HEK293 (cell line): ENCODE data around the gene RNF182.
A peak's percentile ranks its signal among the peaks of the same experiment; 100 is the strongest.

ENCODE experiments used
- CTCF ChIA-PET: fragments of 350-600 bp; formaldehyde crosslinking; extraction: SDS; loops from one replicate; lab custom pipeline; 2021; ENCODE audit warnings: antibody characterized with exemption; lab: Yijun Ruan, JAX
- POLR2A ChIA-PET: fragments of 300-600 bp; formaldehyde crosslinking; extraction: SDS; loops from one replicate; lab custom pipeline; 2020; ENCODE audit warnings: antibody characterized with exemption, inconsistent platforms; lab: Yijun Ruan, JAX
- H3K27ac ChIP-seq: fragments of 200-500 bp; sonication (Bioruptor generic); 2 replicates; pipeline ENCODE4 v1.5.1; 2014; ENCODE audit warnings: low read depth, low read length, control low read depth, inconsistent platforms; ENCODE audit errors: extremely low read depth
- H3K36me3 ChIP-seq, 2 experiments: fragments of 200-500 bp in 1 of 2; sonication (Bioruptor generic) in 1 of 2; 1 replicate in 1 of 2; 2 replicates in 1 of 2; pipeline ENCODE4 v1.5.1; 2014 to 2017; ENCODE audit warnings: inconsistent platforms in 2 of 2, low read length in 2 of 2; ENCODE audit not compliant: control insufficient read depth in 2 of 2, insufficient read depth in 1 of 2
- H3K4me1 ChIP-seq: fragments of 200-500 bp; sonication (Bioruptor generic); 2 replicates; pipeline ENCODE4 v1.5.1; 2014; ENCODE audit warnings: mild to moderate bottlenecking, low read length, inconsistent platforms; ENCODE audit not compliant: control insufficient read depth, insufficient read depth
- H3K4me3 ChIP-seq: 2 replicates; pipeline ENCODE4 v1.5.1; 2011; ENCODE audit warnings: low read depth, mild to moderate bottlenecking, control low read depth, low read length, moderate library complexity
- H3K9me3 ChIP-seq: fragments of 200-500 bp; sonication (Bioruptor generic); 2 replicates; pipeline ENCODE4 v1.5.1; 2014; ENCODE audit warnings: low read depth, low read length, inconsistent platforms; ENCODE audit not compliant: control insufficient read depth, insufficient read depth
- ELK4 ChIP-seq: IDR thresholded peaks from 2 replicates; pipeline ENCODE4 v1.6.1; 2011; ENCODE audit warnings: mild to moderate bottlenecking, low read depth, low read length, borderline replicate concordance
- GFI1B ChIP-seq: fragments of 450-650 bp; formaldehyde crosslinking; IDR thresholded peaks from 2 replicates; pipeline ENCODE4 v1.5.1; 2016; ENCODE audit warnings: missing biosample characterization, missing genetic modification characterization
- PRDM6 ChIP-seq: fragments of 450-650 bp; formaldehyde crosslinking; IDR thresholded peaks from 2 replicates; pipeline ENCODE4 v1.5.1; 2017; ENCODE audit warnings: missing biosample characterization, missing genetic modification characterization
- ZBTB1 ChIP-seq: fragments of 450-650 bp; formaldehyde crosslinking; IDR thresholded peaks from 2 replicates; pipeline ENCODE4 v1.5.1; 2016; ENCODE audit warnings: missing biosample characterization, missing genetic modification characterization
- ZFP41 ChIP-seq: fragments of 450-650 bp; formaldehyde crosslinking; IDR thresholded peaks from 2 replicates; pipeline ENCODE4 v1.5.1; 2016; ENCODE audit warnings: missing biosample characterization, missing genetic modification characterization, borderline replicate concordance
- ZNF169 ChIP-seq: fragments of 450-650 bp; formaldehyde crosslinking; IDR thresholded peaks from 2 replicates; pipeline ENCODE4 v1.5.1; 2016; ENCODE audit warnings: missing biosample characterization, missing genetic modification characterization
- ZNF223 ChIP-seq: fragments of 450-650 bp; formaldehyde crosslinking; IDR thresholded peaks from 2 replicates; pipeline ENCODE4 v1.5.1; 2016; ENCODE audit warnings: missing biosample characterization, missing genetic modification characterization
- ZNF302 ChIP-seq: fragments of 450-650 bp; formaldehyde crosslinking; IDR thresholded peaks from 2 replicates; pipeline ENCODE4 v1.5.1; 2016; ENCODE audit warnings: missing biosample characterization, missing genetic modification characterization, low read depth
- ZNF341 ChIP-seq: fragments of 450-650 bp; formaldehyde crosslinking; IDR thresholded peaks from 2 replicates; pipeline ENCODE4; 2016; ENCODE audit warnings: low read depth, missing biosample characterization, missing genetic modification characterization
- ZNF518A ChIP-seq: fragments of 450-650 bp; formaldehyde crosslinking; conservative IDR thresholded peaks from 2 replicates; pipeline ENCODE4 v1.5.1; 2016; ENCODE audit warnings: low read depth, missing biosample characterization, missing genetic modification characterization
- ZNF600 ChIP-seq: fragments of 450-650 bp; formaldehyde crosslinking; IDR thresholded peaks from 2 replicates; pipeline ENCODE4 v1.5.1; 2016; ENCODE audit warnings: missing biosample characterization, missing genetic modification characterization
- ZNF660 ChIP-seq: fragments of 450-650 bp; IDR thresholded peaks from 2 replicates; pipeline ENCODE4 v1.5.1; 2018; ENCODE audit warnings: missing biosample characterization, mild to moderate bottlenecking, missing genetic modification characterization
- ZNF664 ChIP-seq: fragments of 450-650 bp; formaldehyde crosslinking; IDR thresholded peaks from 2 replicates; pipeline ENCODE4 v1.5.1; 2016; ENCODE audit warnings: missing biosample characterization, missing genetic modification characterization
- ZNF704 ChIP-seq: fragments of 450-650 bp; formaldehyde crosslinking; IDR thresholded peaks from 2 replicates; pipeline ENCODE4 v1.5.1; 2016; ENCODE audit warnings: missing biosample characterization, missing genetic modification characterization
- ZNF747 ChIP-seq: fragments of 450-650 bp; formaldehyde crosslinking; IDR thresholded peaks from 2 replicates; pipeline ENCODE4 v1.5.1; 2016; ENCODE audit warnings: missing biosample characterization, missing genetic modification characterization

Gene RNF182

GRCh38 chr6:13919861-13920260 lies 4.9 kb upstream of the RNF182 start:
- no peak overlapping the region for H3K4me3 ChIP-seq
- H3K9me3 ChIP-seq: no peaks in the 10 kb centered on the region
- H3K36me3 ChIP-seq: no peaks in the 10 kb centered on the region
- ChIA-PET POLR2A (no interaction called here), CTCF (interaction anchor here (1.1 to 4.2 kb wide), 3 partner anchors 10 to 147 kb away, joined by 4 to 29 read pairs (median 5); no protein-coding TSS in a partner anchor)
- H3K4me1 ChIP-seq: no peaks in the 10 kb centered on the region
- TF ChIP-seq ELK4 (no peak), ZNF660 (tag by site-specific recombination) (no peak), ZNF223 (tag by site-specific recombination) (no peak), ZNF169 (no peak), ZNF747 (tag by site-specific recombination) (no peak), ZBTB1 (tag by site-specific recombination) (no peak)
- no peak overlapping the region for H3K27ac ChIP-seq

GRCh38 chr6:13920552-13920951 lies 4.2 kb upstream of the RNF182 start:
- Histone ChIP-seq H3K36me3 (no peaks in the 10 kb centered on the region), H3K4me3 (no peak overlapping the region), H3K9me3 (no peaks in the 10 kb centered on the region), H3K4me1 (no peaks in the 10 kb centered on the region), H3K27ac (no peak overlapping the region)
- POLR2A ChIA-PET: no interaction called here
- CTCF ChIA-PET: interaction anchor here (0.7 to 4.2 kb wide), 3 partner anchors 11 to 1929 kb away, joined by 4 to 29 read pairs (median 5); no protein-coding TSS in a partner anchor
- 0 out of 2 replicates have a peak, but pooled peaks have one; percentile 18 for TF ChIP-seq PRDM6 (tag by site-specific recombination)
- TF ChIP-seq ZNF600 (tag by site-specific recombination): no peak
- TF ChIP-seq ZNF341: no peak
- TF ChIP-seq GFI1B (tag by site-specific recombination): no peak
- no peak for TF ChIP-seq ZFP41 (tag by site-specific recombination)
- TF ChIP-seq ZNF704 (tag by site-specific recombination): no peak
- peak; percentile 83 for TF ChIP-seq ZNF664 (tag by site-specific recombination)
- TF ChIP-seq ZNF302 (tag by site-specific recombination): no peak
- no peak for TF ChIP-seq ZNF518A
